ENCODE measurements around the gene ARHGDIB. TPM values are rescaled to one million over a fixed set of nuclear protein-coding genes. Genes with fewer than 3 reads are reported as not detected.
A peak's percentile ranks its signal among the peaks of the same experiment; 100 is the strongest.

The ARHGDIB gene
- under 1 TPM; 0.66 to 0.95 TPM for total RNA-seq
- polyA plus RNA-seq (2013, experiment 1 of 2) = 3.0 TPM
- 2.3 TPM for polyA plus RNA-seq (2013, experiment 2 of 2)
- long read RNA-seq, experiment 1, partial matches to known transcripts = 0 of 1 reads
- long read RNA-seq, experiment 1, other reads (novel, unspliced or antisense) = 1 of 1 reads
- long read RNA-seq, experiment 2, partial matches to known transcripts = 0 of 1 reads
- long read RNA-seq, experiment 2, other reads (novel, unspliced or antisense) = 0 of 1 reads
- long read RNA-seq, experiment 3, partial matches to known transcripts = 2 of 2 reads
- long read RNA-seq, experiment 3, other reads (novel, unspliced or antisense) = 0 of 2 reads
- long read RNA-seq, experiment 4 = 0 reads

DNA sequence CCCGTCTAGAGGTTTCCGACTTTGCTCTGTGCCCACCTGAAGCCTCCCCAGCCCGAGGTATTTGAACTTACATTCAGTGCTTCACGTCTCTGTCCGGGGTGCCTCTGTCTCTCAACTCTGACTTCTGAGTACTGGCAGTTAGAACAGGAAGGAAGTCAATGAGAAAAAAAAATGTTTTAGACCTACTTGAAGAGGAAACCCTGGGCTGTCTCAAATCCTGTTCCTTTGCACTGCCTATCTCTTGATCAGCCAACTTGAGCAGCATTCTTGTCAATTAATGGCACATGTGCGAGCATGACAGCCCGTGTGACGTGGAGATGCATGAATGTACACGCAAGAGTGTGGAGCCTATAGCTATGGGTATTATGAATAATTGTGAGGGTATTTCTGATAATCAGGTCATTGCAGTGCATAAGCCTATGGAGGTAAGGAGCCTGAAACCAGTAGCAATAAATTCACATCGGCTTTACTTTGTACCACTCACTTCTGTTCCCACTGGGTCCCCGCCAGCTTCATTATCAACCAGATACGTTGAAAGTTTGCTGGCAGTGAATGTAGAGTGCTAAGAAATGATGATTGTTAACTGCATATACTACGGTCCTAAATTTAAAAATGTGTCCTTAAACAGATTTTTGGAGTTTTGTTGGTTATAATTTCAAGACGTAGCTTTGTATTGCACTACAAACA, at the start of gene ARHGDIB:
Gene ARHGDIB, minus strand, starts transcription at position 136 of the 687 bp plus-strand sequence. CDS start 10,889 bp downstream, outside the sequence.
- no peak for TF ChIP-seq CTCF (conservative IDR thresholded peaks at IDR 0.05)
- no peak within 1 kb of the TSS for H3K27ac Mint-ChIP-seq
- no peak within 1 kb of the TSS for H3K4me3 ChIP-seq (ENCODE audit: low read length)

GRCh38 chr12:15011162-15011561, 49.8 kb upstream of the ARHGDIB start:
- Mint-ChIP-seq H3K9me3 (no peaks in the 10 kb centered on the region), H3K4me3 (no peak overlapping the region), H3K36me3 (ENCODE audit: low read depth) (no peaks in the 10 kb centered on the region), H3K27me3 (ENCODE audit: insufficient read depth) (peaks cover 12% of the 10 kb centered on the region), H3K27ac (no peak overlapping the region), H3K4me1 (peaks cover 4% of the 10 kb centered on the region)
- peak; percentile 63 for DNase-seq
- Histone ChIP-seq H3K9me3 (ENCODE audit: control insufficient read depth, low read length) (no peaks in the 10 kb centered on the region), H3K36me3 (ENCODE audit: control insufficient read depth, insufficient read depth, low read length) (no peaks in the 10 kb centered on the region), H3K4me3 (ENCODE audit: low read length) (no peak overlapping the region), H3K4me1 (ENCODE audit: control insufficient read depth, insufficient read depth, low read length) (no peaks in the 10 kb centered on the region), H3K27me3 (ENCODE audit: control insufficient read depth, insufficient read depth, low read length, poor library complexity, severe bottlenecking) (peaks cover 25% of the 10 kb centered on the region), H3K27ac (ENCODE audit: low read depth, low read length) (no peak overlapping the region), H3K9ac (ENCODE audit: extremely low read depth, low read length, poor library complexity, severe bottlenecking) (no peak overlapping the region)
- TF ChIP-seq CTCF (conservative IDR thresholded peaks at IDR 0.05) = peak; percentile 89

More for the DNA sequence above, at the start of gene ARHGDIB:
- Mint-ChIP-seq H3K27me3 (ENCODE audit: insufficient read depth) (no peaks in the 10 kb centered on the region), H3K9me3 (no peaks in the 10 kb centered on the region), H3K36me3 (ENCODE audit: low read depth) (no peaks in the 10 kb centered on the region), H3K4me3 (no peak within 1 kb of the TSS), H3K4me1 (peaks cover 9% of the 10 kb centered on the region)
- Histone ChIP-seq H3K9me3 (ENCODE audit: control insufficient read depth, low read length) (no peaks in the 10 kb centered on the region), H3K27ac (ENCODE audit: low read depth, low read length) (no peak within 1 kb of the TSS), H3K4me1 (ENCODE audit: control insufficient read depth, insufficient read depth, low read length) (no peaks in the 10 kb centered on the region), H3K9ac (ENCODE audit: extremely low read depth, low read length, poor library complexity, severe bottlenecking) (no peak within 1 kb of the TSS), H3K27me3 (ENCODE audit: control insufficient read depth, insufficient read depth, low read length, poor library complexity, severe bottlenecking) (no peaks in the 10 kb centered on the region), H3K36me3 (ENCODE audit: control insufficient read depth, insufficient read depth, low read length) (no peaks in the 10 kb centered on the region)
- WGBS, 2 experiments (ENCODE audit: insufficient coverage in 1 of 2, insufficient read length in 1 of 2) = 91 to 94% methylated on average over 12 to 14 of the region's 14 CpGs
- DNase-seq = no peak

- no peak for TF ChIP-seq CTCF (conservative IDR thresholded peaks at IDR 0.05)
- Histone ChIP-seq H3K27me3 (ENCODE audit: control insufficient read depth, insufficient read depth, low read length, poor library complexity, severe bottlenecking) (no peaks in the 10 kb centered on the region), H3K9me3 (ENCODE audit: control insufficient read depth, low read length) (no peaks in the 10 kb centered on the region), H3K4me1 (ENCODE audit: control insufficient read depth, insufficient read depth, low read length) (no peaks in the 10 kb centered on the region), H3K27ac (ENCODE audit: low read depth, low read length) (no peak overlapping the region), H3K36me3 (ENCODE audit: control insufficient read depth, insufficient read depth, low read length) (no peaks in the 10 kb centered on the region), H3K9ac (ENCODE audit: extremely low read depth, low read length, poor library complexity, severe bottlenecking) (no peak overlapping the region), H3K4me3 (ENCODE audit: low read length) (no peak overlapping the region)
- Mint-ChIP-seq H3K9me3 (no peaks in the 10 kb centered on the region), H3K27me3 (ENCODE audit: insufficient read depth) (no peaks in the 10 kb centered on the region), H3K36me3 (ENCODE audit: low read depth) (no peaks in the 10 kb centered on the region), H3K4me1 (no peaks in the 10 kb centered on the region), H3K27ac (no peak overlapping the region), H3K4me3 (no peak overlapping the region)
- WGBS, 2 experiments (ENCODE audit: insufficient coverage in 1 of 2, insufficient read length in 1 of 2) = 92 to 100% methylated on average over 1 to 3 of the region's 3 CpGs
- no peak for DNase-seq
Observed at GRCh38 chr12:15007551-15007950, 46.1 kb upstream of the ARHGDIB start.

Data from endodermal cell (in vitro differentiated cells).